Fibroblast of skin of abdomen (primary cell): Measurements from ENCODE around the gene PDE4DIP.
"Not testable (repeated sequence)": the region's sequence is repeated elsewhere in the genome, so short reads cannot be mapped to it uniquely, and the experiment has no call there.

Experiments used
- DNase-seq: peaks from one replicate; pipeline ENCODE4 v3.0.0-alpha.2; 2013

PDE4DIP gene

GRCh38 chr1:148921047-148921446, 76.8 kb downstream of the PDE4DIP start:
- DNase-seq: not testable (repeated sequence)

- DNase-seq: not testable (repeated sequence)
These were observed 79.6 kb downstream of the PDE4DIP start for GRCh38 chr1:148923798-148924197.

- DNase-seq: not testable (repeated sequence)
These were observed 83.4 kb downstream of the PDE4DIP start for GRCh38 chr1:148927645-148928044.

- not testable (repeated sequence) for DNase-seq
These were observed 85.0 kb downstream of the PDE4DIP start for GRCh38 chr1:148929253-148929652.

GRCh38 chr1:148935381-148936002, 91.3 kb downstream of the PDE4DIP start:
- DNase-seq: not testable (repeated sequence)

- DNase-seq: not testable (repeated sequence)
These were observed 98.7 kb downstream of the PDE4DIP start for GRCh38 chr1:148942906-148943305.

GRCh38 chr1:148945130-148945529, 100.9 kb downstream of the PDE4DIP start:
- not testable (repeated sequence) for DNase-seq

GRCh38 chr1:148948768-148949167, 104.5 kb downstream of the PDE4DIP start:
- not testable (repeated sequence) for DNase-seq

GRCh38 chr1:148951336-148952227, 107.4 kb downstream of the PDE4DIP start:
- peak; percentile 87 for DNase-seq

- not testable (repeated sequence) for DNase-seq
These were observed 108.2 kb downstream of the PDE4DIP start for GRCh38 chr1:148952253-148952937.

- not testable (repeated sequence) for DNase-seq
These were observed 108.8 kb downstream of the PDE4DIP start for GRCh38 chr1:148952938-148953616.

GRCh38 chr1:148953730-148954129, 109.5 kb downstream of the PDE4DIP start:
- DNase-seq: not testable (repeated sequence)

- DNase-seq: not testable (repeated sequence)
These were observed 114.1 kb downstream of the PDE4DIP start for GRCh38 chr1:148958343-148958742.

- not testable (repeated sequence) for DNase-seq
These were observed 116.2 kb downstream of the PDE4DIP start for GRCh38 chr1:148960212-148961000.

GRCh38 chr1:148962127-148962857, 118.1 kb downstream of the PDE4DIP start:
- not testable (repeated sequence) for DNase-seq

GRCh38 chr1:148966084-148966483, 121.9 kb downstream of the PDE4DIP start:
- DNase-seq: not testable (repeated sequence)

- not testable (repeated sequence) for DNase-seq
These were observed 123.4 kb downstream of the PDE4DIP start for GRCh38 chr1:148967580-148967979.

GRCh38 chr1:148968682-148969081, 124.5 kb downstream of the PDE4DIP start:
- DNase-seq: not testable (repeated sequence)

GRCh38 chr1:148969126-148969525, 124.9 kb downstream of the PDE4DIP start:
- not testable (repeated sequence) for DNase-seq

- DNase-seq: peak; percentile 70
These were observed 131.2 kb downstream of the PDE4DIP start for GRCh38 chr1:148975453-148975852.
